HFFc6 (cell line): ENCODE measurements around the gene CHTOP. TPM values are rescaled to one million over a fixed set of nuclear protein-coding genes. Genes with fewer than 3 reads are reported as not detected.

ENCODE experiments used
- DNase-seq: peaks from one replicate; pipeline ENCODE4 v3.0.0-alpha.2; 2018
- H3K27ac Mint-ChIP-seq: 2 replicates; pipeline ENCODE4 v1.8.0; 2020; ENCODE audit warnings: mild to moderate bottlenecking, mixed read lengths
- H3K27me3 Mint-ChIP-seq: 2 replicates; pipeline ENCODE4 v1.8.0; 2021; ENCODE audit warnings: mild to moderate bottlenecking, moderate library complexity, mixed read lengths; ENCODE audit not compliant: insufficient read depth
- H3K36me3 Mint-ChIP-seq: 2 replicates; pipeline ENCODE4 v1.8.0; 2021; ENCODE audit warnings: low read depth, mixed read lengths
- H3K4me1 Mint-ChIP-seq: 2 replicates; pipeline ENCODE4 v1.8.0; 2020; ENCODE audit warnings: low read depth, mixed read lengths
- H3K4me3 Mint-ChIP-seq: 2 replicates; pipeline ENCODE4 v1.8.0; 2020; ENCODE audit warnings: mild to moderate bottlenecking, moderate library complexity, mixed read lengths
- H3K9me3 Mint-ChIP-seq: 2 replicates; pipeline ENCODE4 v1.8.0; 2020; ENCODE audit warnings: mild to moderate bottlenecking, mixed read lengths
- total RNA-seq, 6 experiments: library from RNA; stranded (reverse); fragmentation: NEBNext Ultra II Directional; extraction: Animal tissue kit (Norgen Biotek cat#: 25700); gene quantifications; 2 replicates in 1 of 6; 3 replicates in 5 of 6; pipeline ENCODE4 v1.2.3, GENCODE V29; 2021
- TF ChIP-seq, protein P1 (sequence below): fragments of 200-600 bp; sonication (generic); IDR thresholded peaks from 2 replicates; pipeline ENCODE4 v1.5.0; 2021; ENCODE audit warnings: antibody characterized with exemption, mild to moderate bottlenecking

CHTOP gene
- total RNA-seq, 6 experiments from 2014 or later: 48.1 to 57.9 (median 53.9) TPM

- peaks cover 47% of the 10 kb centered on the region for H3K4me1 Mint-ChIP-seq
- H3K27me3 Mint-ChIP-seq: peaks cover 6% of the 10 kb centered on the region
- H3K4me3 Mint-ChIP-seq: peak overlapping the region; percentile 97
- H3K27ac Mint-ChIP-seq: peak overlapping the region; percentile 43
- TF ChIP-seq, protein P1, sequence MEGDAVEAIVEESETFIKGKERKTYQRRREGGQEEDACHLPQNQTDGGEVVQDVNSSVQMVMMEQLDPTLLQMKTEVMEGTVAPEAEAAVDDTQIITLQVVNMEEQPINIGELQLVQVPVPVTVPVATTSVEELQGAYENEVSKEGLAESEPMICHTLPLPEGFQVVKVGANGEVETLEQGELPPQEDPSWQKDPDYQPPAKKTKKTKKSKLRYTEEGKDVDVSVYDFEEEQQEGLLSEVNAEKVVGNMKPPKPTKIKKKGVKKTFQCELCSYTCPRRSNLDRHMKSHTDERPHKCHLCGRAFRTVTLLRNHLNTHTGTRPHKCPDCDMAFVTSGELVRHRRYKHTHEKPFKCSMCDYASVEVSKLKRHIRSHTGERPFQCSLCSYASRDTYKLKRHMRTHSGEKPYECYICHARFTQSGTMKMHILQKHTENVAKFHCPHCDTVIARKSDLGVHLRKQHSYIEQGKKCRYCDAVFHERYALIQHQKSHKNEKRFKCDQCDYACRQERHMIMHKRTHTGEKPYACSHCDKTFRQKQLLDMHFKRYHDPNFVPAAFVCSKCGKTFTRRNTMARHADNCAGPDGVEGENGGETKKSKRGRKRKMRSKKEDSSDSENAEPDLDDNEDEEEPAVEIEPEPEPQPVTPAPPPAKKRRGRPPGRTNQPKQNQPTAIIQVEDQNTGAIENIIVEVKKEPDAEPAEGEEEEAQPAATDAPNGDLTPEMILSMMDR: no peak
- no peak for DNase-seq
- H3K9me3 Mint-ChIP-seq: no peaks in the 10 kb centered on the region
- H3K36me3 Mint-ChIP-seq: peaks cover 34% of the 10 kb centered on the region
Measured at GRCh38 chr1:153624965-153625611, 8.8 kb upstream of the CHTOP start.

DNA sequence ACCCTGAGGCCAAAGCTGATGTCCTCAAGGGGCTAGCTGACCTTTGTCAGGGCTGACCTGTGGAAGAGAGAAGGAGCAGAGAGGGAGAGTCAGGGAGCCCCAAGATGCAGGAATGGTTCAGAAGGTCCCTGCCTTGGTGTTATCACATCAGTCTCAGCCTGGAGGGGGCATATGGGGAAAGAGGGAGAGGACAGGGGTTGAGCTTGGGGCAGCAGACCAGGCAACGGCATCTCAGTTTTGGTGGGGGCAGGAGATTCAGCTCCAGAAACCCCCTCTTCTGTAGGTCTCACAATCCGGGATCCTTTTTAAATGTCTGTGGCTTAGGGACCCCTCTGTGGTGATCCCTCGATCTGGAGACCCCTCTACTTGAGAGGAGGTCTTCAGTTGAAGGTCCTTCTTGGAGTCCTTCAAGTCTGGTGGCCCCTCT, 7.4 kb upstream of the CHTOP start:
- Mint-ChIP-seq H3K4me1 (peaks cover 61% of the 10 kb centered on the region), H3K4me3 (peak overlapping the region; percentile 97), H3K36me3 (peaks cover 34% of the 10 kb centered on the region), H3K27me3 (peaks cover 6% of the 10 kb centered on the region), H3K9me3 (no peaks in the 10 kb centered on the region), H3K27ac (peak overlapping the region; percentile 100)
- DNase-seq: no peak
- TF ChIP-seq, protein P1: no peak

DNA sequence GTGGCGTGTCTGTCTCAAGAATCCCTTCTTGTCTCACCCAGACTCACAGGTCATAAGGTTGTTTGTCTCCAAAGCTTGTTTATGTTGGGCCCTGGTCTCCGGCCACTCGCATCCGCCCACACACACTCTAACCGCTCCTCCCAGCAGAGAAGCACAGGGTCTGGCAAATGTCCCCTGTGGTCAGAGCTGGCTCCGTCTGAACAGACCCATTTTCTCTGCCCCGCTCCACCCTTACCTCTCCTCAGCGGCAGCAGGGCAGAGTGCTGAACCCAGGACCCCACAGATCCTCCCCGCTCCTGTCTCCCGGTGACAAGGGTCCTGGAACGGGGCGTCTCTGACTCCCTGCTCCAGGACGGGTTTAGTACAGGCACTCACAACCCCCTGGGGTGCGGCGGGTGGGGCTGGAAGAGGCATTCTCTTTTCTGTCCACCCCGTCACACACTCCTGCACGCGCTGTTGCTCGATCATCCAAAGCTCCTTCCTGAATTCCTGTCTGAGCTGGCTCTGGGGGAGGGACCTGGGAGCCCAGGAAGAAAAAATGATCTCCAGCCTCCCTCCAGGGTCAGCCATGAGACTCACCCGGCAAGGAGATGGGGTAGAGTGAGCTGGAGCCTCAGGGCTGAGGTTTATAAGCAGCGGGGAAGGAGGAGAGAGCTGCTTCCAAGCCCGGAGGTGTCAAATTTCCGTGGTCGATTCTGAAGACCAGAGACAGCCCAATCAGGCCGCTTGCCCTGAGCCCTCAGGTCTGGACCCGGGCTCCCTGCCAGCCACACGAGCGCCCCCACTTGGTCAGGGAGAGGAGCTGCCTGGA, 6.8 kb upstream of the CHTOP start, which contains the start of gene S100A13:
Gene S100A13, minus strand, starts transcription at position 602 of the 811 bp plus-strand sequence. CDS start 1,033 bp downstream, outside the sequence.
- peak; percentile 97 for DNase-seq
- Mint-ChIP-seq H3K27ac (peak within 1 kb of the TSS; percentile 100), H3K27me3 (peaks cover 6% of the 10 kb centered on the region), H3K36me3 (peaks cover 38% of the 10 kb centered on the region), H3K4me3 (peak within 1 kb of the TSS; percentile 97), H3K4me1 (peaks cover 67% of the 10 kb centered on the region), H3K9me3 (no peaks in the 10 kb centered on the region)
- TF ChIP-seq, protein P1: peak; percentile 84

DNA sequence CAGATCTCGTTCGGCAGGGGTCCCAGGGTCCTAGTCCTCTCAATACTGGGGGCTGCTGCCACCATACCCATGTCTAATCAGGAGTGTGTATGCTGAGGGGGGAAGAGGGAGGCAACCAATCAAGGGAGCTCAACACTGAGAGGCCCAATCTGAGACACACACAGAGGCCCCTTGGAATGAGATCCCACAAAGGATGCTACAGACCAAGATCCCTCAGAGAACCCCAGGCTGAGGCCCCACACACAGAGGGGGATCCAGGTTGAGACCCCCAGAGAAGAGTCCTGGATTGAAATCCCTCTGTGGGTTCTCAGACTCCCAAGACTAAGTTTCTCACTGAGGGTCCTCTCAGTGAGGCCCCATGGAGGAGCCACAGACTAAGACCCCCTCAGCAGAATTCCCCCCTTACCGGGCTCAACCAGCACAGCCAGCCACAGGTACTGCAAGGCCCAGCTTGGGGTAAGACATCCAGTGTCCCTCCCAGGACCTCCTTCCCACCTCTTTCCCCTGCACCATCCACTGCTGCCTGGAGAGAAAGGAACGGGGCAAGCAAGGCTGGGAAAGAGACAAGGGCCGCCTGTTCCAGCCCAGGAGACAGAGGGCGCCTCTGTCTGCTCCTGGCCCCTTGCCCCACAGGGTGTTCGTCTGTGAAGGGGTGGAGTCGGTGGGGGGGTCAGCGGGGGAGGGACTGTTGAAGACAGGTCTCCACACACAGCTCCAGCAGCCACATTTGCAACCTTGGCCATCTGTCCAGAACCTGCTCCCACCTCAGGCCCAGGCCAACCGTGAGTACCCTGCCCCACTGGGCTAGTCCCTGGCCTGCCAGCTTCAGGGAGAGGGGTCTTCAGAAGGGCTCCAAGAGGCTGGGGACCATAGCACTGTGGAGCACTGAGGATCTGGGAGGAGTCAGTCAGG, 5.9 kb upstream of the CHTOP start, which contains the start of gene S100A1:
Gene S100A1, plus strand, starts transcription at position 720 of the 912 bp plus-strand sequence. CDS start 2,088 bp downstream, outside the sequence.
- Mint-ChIP-seq H3K36me3 (peaks cover 36% of the 10 kb centered on the region), H3K27me3 (peaks cover 6% of the 10 kb centered on the region), H3K9me3 (no peaks in the 10 kb centered on the region), H3K27ac (peak within 1 kb of the TSS; percentile 100), H3K4me1 (peaks cover 74% of the 10 kb centered on the region), H3K4me3 (peak within 1 kb of the TSS; percentile 97)
- TF ChIP-seq, protein P1: peak; percentile 15
- no peak for DNase-seq
